IMR-90 (cell line): ENCODE results near the gene FST.

Experiments
- MAFK ChIP-seq: IDR thresholded peaks from 2 replicates; pipeline ENCODE4 v1.6.1; 2012; ENCODE audit warnings: low read depth, low read length, improper control_type of control experiment
- RAD21 ChIP-seq: IDR thresholded peaks from 2 replicates; pipeline ENCODE4 v1.6.1; 2012; ENCODE audit warnings: low read length, improper control_type of control experiment
- RFX5 ChIP-seq: IDR thresholded peaks from 2 replicates; pipeline ENCODE4 v1.8.0; 2012; ENCODE audit warnings: low read depth, mild to moderate bottlenecking, low read length, moderate library complexity
- SMC3 ChIP-seq: fragments of 150-350 bp; IDR thresholded peaks from 2 replicates; pipeline ENCODE4 v1.6.1; 2016; ENCODE audit warnings: low read depth, mild to moderate bottlenecking, antibody characterized with exemption, low read length, moderate library complexity
- USF2 ChIP-seq: fragments of 150-350 bp; IDR thresholded peaks from 2 replicates; pipeline ENCODE4 v1.6.1; 2017; ENCODE audit warnings: mild to moderate bottlenecking, antibody characterized with exemption, low read length, low read depth
- TF ChIP-seq, protein P1 (sequence below): conservative IDR thresholded peaks from 2 replicates; pipeline ENCODE4 v1.5.1; 2012; ENCODE audit warnings: mild to moderate bottlenecking, low read depth, low read length, improper control_type of control experiment

- TF ChIP-seq USF2 (no peak), RFX5 (no peak), SMC3 (peak; percentile 39; the same call in 1 of the 2 replicates), MAFK (no peak), RAD21 (peak; percentile 49)
- TF ChIP-seq, protein P1, sequence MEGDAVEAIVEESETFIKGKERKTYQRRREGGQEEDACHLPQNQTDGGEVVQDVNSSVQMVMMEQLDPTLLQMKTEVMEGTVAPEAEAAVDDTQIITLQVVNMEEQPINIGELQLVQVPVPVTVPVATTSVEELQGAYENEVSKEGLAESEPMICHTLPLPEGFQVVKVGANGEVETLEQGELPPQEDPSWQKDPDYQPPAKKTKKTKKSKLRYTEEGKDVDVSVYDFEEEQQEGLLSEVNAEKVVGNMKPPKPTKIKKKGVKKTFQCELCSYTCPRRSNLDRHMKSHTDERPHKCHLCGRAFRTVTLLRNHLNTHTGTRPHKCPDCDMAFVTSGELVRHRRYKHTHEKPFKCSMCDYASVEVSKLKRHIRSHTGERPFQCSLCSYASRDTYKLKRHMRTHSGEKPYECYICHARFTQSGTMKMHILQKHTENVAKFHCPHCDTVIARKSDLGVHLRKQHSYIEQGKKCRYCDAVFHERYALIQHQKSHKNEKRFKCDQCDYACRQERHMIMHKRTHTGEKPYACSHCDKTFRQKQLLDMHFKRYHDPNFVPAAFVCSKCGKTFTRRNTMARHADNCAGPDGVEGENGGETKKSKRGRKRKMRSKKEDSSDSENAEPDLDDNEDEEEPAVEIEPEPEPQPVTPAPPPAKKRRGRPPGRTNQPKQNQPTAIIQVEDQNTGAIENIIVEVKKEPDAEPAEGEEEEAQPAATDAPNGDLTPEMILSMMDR: peak; percentile 64
These were observed 1.9 kb upstream of the FST start for GRCh38 chr5:53478411-53479044.
